ENCODE data around the gene ACTR1B. TPM values are rescaled to one million over a fixed set of nuclear protein-coding genes. Genes with fewer than 3 reads are reported as not detected.
A peak's percentile ranks its signal among the peaks of the same experiment; 100 is the strongest.

Gene ACTR1B
- total RNA-seq, 1 experiment from 2014 or later: 33.8 TPM

GRCh38 chr2:97676620-97677019 is 12.8 kb upstream of the ACTR1B start:
- Histone ChIP-seq H3K14ac (ENCODE audit: insufficient read depth, low read length) (no peak overlapping the region), H3K4me1 (ENCODE audit: insufficient read depth, low read length) (no peaks in the 10 kb centered on the region), H3K27me3 (ENCODE audit: insufficient read depth, low read length) (no peaks in the 10 kb centered on the region; the same call in 1 of the 2 replicates), H3K4ac (ENCODE audit: low read depth, low read length) (no peak overlapping the region), H2AFZ (ENCODE audit: low read length) (no peak overlapping the region), H4K91ac (ENCODE audit: insufficient read length, low read depth, low read length) (no peak overlapping the region), H2BK20ac (ENCODE audit: low read depth, low read length, poor library complexity, severe bottlenecking) (peak overlapping the region; percentile 84), H3K9ac (ENCODE audit: extremely low read depth, insufficient read length, low read length) (no peak overlapping the region), H2BK15ac (ENCODE audit: low read depth, low read length) (no peak overlapping the region), H3K23me2 (ENCODE audit: insufficient read length, low read depth, low read length, poor library complexity, severe bottlenecking) (no peaks in the 10 kb centered on the region), H3K79me1 (ENCODE audit: insufficient read depth, low read depth, low read length, poor library complexity, severe bottlenecking) (no peaks in the 10 kb centered on the region), H4K8ac (replicated peaks; ENCODE audit: insufficient read length, low read depth, low read length) (no peak overlapping the region), H3K23ac (ENCODE audit: insufficient read length, low read depth, low read length) (no peak overlapping the region), H3T11ph (ENCODE audit: low read length) (no peak overlapping the region), H3K9me3 (ENCODE audit: control insufficient read depth, low read depth, low read length) (no peaks in the 10 kb centered on the region), H4K20me1 (ENCODE audit: control insufficient read depth, insufficient read depth, insufficient read length) (no peaks in the 10 kb centered on the region), H2BK5ac (ENCODE audit: insufficient read length, low read length) (no peak overlapping the region), H2BK12ac (ENCODE audit: insufficient read length, low read depth, low read length) (no peak overlapping the region), H3K18ac (ENCODE audit: insufficient read length, low read depth, low read length) (no peak overlapping the region), H3K4me2 (ENCODE audit: insufficient read depth, insufficient read length, low read length) (no peak overlapping the region), H3K56ac (ENCODE audit: insufficient read length, low read depth, low read length) (no peak overlapping the region), H2BK120ac (ENCODE audit: low read depth, low read length, poor library complexity, severe bottlenecking) (no peak overlapping the region), H3K79me2 (ENCODE audit: insufficient read depth, low read length) (no peaks in the 10 kb centered on the region), H2AK5ac (ENCODE audit: insufficient read length, low read length) (no peak overlapping the region), H3K27ac (ENCODE audit: insufficient read length, low read depth, low read length) (no peak overlapping the region), H4K5ac (ENCODE audit: insufficient read length, low read depth, low read length) (no peak overlapping the region)
- H3K9me3 Mint-ChIP-seq: peaks cover 21 to 31% of the 10 kb centered on the region in 2 experiments
- no peak for DNase-seq
- no CpG with 5 or more reads among the region's 1 CpG for WGBS (ENCODE audit: extremely low coverage, insufficient read length, low lambda C conversion rate)
- no peak for TF ChIP-seq CTCF (conservative IDR thresholded peaks at IDR 0.05)
- no peak overlapping the region for H3K4me3 Mint-ChIP-seq
- H3K27ac Mint-ChIP-seq: no peak overlapping the region
- H3K36me3 Mint-ChIP-seq (ENCODE audit: insufficient read depth in 1 of 3, low read depth in 3 of 3): peaks cover 0 to 31% (median 2%) of the 10 kb centered on the region in 3 experiments; a peak in 5 of 7 replicates
- H3K4me1 Mint-ChIP-seq: peaks cover 6 to 10% of the 10 kb centered on the region in 2 experiments
- H3K27me3 Mint-ChIP-seq (ENCODE audit: low read depth): no peaks in the 10 kb centered on the region
